ENCODE results near the gene TSPAN1.
A peak's percentile ranks its signal among the peaks of the same experiment; 100 is the strongest.

Gene TSPAN1

GRCh38 chr1:46132529-46133180 is 42.2 kb upstream of the TSPAN1 start, which contains the start of gene PIK3R3:
Gene PIK3R3, minus strand, starts transcription at chr1:46132629. Its CDS starts 677 bp downstream, at chr1:46131952.
- TF ChIP-seq, protein P1, sequence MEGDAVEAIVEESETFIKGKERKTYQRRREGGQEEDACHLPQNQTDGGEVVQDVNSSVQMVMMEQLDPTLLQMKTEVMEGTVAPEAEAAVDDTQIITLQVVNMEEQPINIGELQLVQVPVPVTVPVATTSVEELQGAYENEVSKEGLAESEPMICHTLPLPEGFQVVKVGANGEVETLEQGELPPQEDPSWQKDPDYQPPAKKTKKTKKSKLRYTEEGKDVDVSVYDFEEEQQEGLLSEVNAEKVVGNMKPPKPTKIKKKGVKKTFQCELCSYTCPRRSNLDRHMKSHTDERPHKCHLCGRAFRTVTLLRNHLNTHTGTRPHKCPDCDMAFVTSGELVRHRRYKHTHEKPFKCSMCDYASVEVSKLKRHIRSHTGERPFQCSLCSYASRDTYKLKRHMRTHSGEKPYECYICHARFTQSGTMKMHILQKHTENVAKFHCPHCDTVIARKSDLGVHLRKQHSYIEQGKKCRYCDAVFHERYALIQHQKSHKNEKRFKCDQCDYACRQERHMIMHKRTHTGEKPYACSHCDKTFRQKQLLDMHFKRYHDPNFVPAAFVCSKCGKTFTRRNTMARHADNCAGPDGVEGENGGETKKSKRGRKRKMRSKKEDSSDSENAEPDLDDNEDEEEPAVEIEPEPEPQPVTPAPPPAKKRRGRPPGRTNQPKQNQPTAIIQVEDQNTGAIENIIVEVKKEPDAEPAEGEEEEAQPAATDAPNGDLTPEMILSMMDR (IDR thresholded peaks at IDR 0.05; ENCODE audit: low read depth, low read length): no peak
- peak; percentile 98 for DNase-seq (ENCODE audit: extremely low read depth, low read depth)

- DNase-seq (ENCODE audit: extremely low read depth, low read depth): no peak
- TF ChIP-seq, protein P1 (IDR thresholded peaks at IDR 0.05; ENCODE audit: low read depth, low read length): no peak
Observed at GRCh38 chr1:46133181-46133658, 41.7 kb upstream of the TSPAN1 start.

DNA sequence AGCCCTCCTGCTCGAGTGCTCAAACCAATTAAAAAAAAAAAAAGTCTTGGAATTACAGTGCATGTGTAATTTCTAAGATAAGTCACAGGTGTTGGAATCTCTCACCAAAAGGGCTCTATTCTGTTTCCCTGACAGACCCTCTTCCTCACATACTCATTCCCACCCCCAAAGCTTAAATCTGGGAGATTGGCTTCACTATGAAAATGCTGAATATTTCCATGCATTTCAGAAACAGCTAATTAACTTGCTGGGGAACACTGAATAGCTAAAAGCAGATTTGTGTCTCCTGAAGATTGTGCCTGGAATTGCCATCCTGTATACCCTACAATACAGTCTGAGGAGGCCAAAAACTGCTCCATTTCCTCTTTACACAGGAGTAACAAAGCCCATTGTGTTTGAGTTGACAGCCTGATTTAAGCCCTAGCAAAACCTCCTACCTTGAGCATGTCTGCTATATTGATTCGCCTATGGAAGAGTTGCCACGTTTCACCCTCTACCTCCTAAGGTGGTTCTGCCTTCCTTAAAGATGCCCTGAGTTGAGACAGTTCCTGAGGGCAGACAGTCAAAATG is 41.0 kb upstream of the TSPAN1 start:
- no peak for DNase-seq (ENCODE audit: extremely low read depth, low read depth)
- TF ChIP-seq, protein P1 (IDR thresholded peaks at IDR 0.05; ENCODE audit: low read depth, low read length): no peak

DNA sequence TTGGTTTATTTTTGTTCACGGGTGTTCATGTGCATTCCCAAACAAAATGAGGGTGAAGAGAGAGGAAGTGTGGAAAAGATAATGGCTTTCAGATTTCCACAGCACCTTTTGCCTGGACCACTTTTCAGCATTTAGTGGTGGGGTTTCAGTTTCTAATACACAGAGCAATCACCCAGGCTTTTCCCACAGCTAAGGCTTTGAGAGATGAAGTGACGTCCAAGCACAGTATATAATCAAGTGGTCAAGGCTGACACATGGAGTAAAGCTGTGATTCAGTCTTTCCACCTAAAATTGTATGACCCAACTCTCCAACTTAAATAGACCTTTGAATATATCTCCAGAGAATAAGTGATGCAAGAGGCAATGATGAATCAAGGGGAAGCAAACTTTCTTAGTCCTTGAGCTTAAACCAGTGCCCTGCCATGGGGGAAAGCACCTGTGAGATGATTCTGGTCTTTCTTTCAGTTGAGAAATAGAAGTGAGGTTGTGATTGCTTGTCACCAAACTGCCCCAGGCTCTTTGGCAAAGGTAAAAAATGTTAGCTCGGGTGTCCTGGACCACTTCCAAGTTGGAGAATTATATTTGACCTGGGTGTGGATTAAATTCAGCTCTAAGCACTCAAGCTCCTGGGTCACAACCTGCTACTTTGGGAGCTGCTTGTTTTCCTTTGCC is 40.1 kb upstream of the TSPAN1 start:
- peak; percentile 39 for DNase-seq (ENCODE audit: extremely low read depth, low read depth)
- TF ChIP-seq, protein P1 (IDR thresholded peaks at IDR 0.05; ENCODE audit: low read depth, low read length): no peak

- TF ChIP-seq, protein P1 (IDR thresholded peaks at IDR 0.05; ENCODE audit: low read depth, low read length): no peak
- no peak for DNase-seq (ENCODE audit: extremely low read depth, low read depth)
Observed at GRCh38 chr1:46136711-46137110, 38.2 kb upstream of the TSPAN1 start.

DNA sequence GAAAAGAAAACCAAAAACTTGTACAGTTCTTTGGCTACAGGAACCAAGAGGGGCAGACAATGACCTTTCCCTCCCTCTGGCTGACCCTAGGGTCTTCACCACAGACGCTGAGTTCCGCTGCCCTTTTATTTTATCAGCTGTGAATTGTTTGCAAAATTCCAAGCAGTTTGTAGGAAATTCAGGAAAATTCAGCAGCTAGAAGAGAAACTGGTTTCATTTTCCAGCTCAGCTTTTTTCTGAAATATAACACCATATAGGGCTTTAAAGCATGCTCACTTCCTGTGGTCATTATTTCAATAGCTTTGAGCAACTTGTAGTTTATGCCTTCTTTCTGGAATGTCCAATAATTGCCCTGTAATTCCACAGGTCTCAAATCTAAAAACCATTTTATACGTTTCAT is 37.0 kb upstream of the TSPAN1 start:
- DNase-seq (ENCODE audit: extremely low read depth, low read depth): no peak
- TF ChIP-seq, protein P1 (IDR thresholded peaks at IDR 0.05; ENCODE audit: low read depth, low read length): no peak

DNA sequence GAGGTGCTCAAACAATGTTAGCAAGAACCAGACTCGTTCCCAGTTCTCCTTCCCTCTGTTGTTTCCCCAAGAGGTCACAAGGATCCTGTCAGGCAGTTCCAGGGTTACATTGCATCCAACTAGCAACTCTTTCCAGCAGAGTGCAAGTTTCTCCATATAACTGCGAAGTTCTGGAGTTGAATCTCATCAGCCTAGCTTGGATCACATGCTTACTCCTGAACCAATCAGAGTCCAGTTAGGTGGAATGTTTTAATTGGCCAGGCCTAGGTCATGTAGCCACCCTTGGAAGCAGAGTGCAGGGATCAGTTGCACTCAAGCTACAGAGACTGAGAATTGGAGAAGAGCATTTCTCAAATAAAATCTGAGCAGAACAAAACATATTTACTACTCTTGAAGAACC is 26.6 kb upstream of the TSPAN1 start:
- DNase-seq (ENCODE audit: extremely low read depth, low read depth): no peak
- TF ChIP-seq, protein P1 (IDR thresholded peaks at IDR 0.05; ENCODE audit: low read depth, low read length): no peak
